ENCODE measurements around the gene ATP2A1.
A peak's percentile ranks its signal among the peaks of the same experiment; 100 is the strongest.

ATP2A1 gene

GRCh38 chr16:28931801-28932225, 53.5 kb downstream of the ATP2A1 start, which contains the start of gene CD19:
Gene CD19 (plus strand): TSS chr16:28931971. CDS start chr16:28932001, 30 bp downstream.
- no peak for DNase-seq (ENCODE audit: low read depth)
- no peak for TF ChIP-seq CTCF (conservative IDR thresholded peaks at IDR 0.05; ENCODE audit: low read length)
- no peak within 1 kb of the TSS for H3K4me3 ChIP-seq (ENCODE audit: low read length)

- DNase-seq (ENCODE audit: low read depth): no peak
- TF ChIP-seq CTCF (conservative IDR thresholded peaks at IDR 0.05; ENCODE audit: low read length): no peak
- H3K4me3 ChIP-seq (ENCODE audit: low read length): no peak overlapping the region
Measured at GRCh38 chr16:28932339-28933141, 54.3 kb downstream of the ATP2A1 start.

- no peak for DNase-seq (ENCODE audit: low read depth)
- no peak for TF ChIP-seq CTCF (conservative IDR thresholded peaks at IDR 0.05; ENCODE audit: low read length)
- no peak overlapping the region for H3K4me3 ChIP-seq (ENCODE audit: low read length)
Measured at GRCh38 chr16:28933171-28933570, 54.9 kb downstream of the ATP2A1 start.

GRCh38 chr16:28935346-28935745, 57.1 kb downstream of the ATP2A1 start:
- no peak overlapping the region for H3K4me3 ChIP-seq (ENCODE audit: low read length)
- no peak for TF ChIP-seq CTCF (conservative IDR thresholded peaks at IDR 0.05; ENCODE audit: low read length)
- DNase-seq (ENCODE audit: low read depth): no peak

GRCh38 chr16:28935924-28936783, 57.9 kb downstream of the ATP2A1 start:
- peak; percentile 60 for DNase-seq (ENCODE audit: low read depth)

GRCh38 chr16:28936784-28937155, 58.5 kb downstream of the ATP2A1 start:
- no peak overlapping the region for H3K4me3 ChIP-seq (ENCODE audit: low read length)
- no peak for TF ChIP-seq CTCF (conservative IDR thresholded peaks at IDR 0.05; ENCODE audit: low read length)

More at GRCh38 chr16:28935924-28936783, 57.9 kb downstream of the ATP2A1 start:
- no peak for TF ChIP-seq CTCF (conservative IDR thresholded peaks at IDR 0.05; ENCODE audit: low read length)
- H3K4me3 ChIP-seq (ENCODE audit: low read length): peak overlapping the region; percentile 18; the same call in 1 of the 2 replicates

More at GRCh38 chr16:28936784-28937155, 58.5 kb downstream of the ATP2A1 start:
- no peak for DNase-seq (ENCODE audit: low read depth)

Data from AG10803 (cell line).